GM21717 (cell line): ENCODE measurements around the gene RIPK1.
"Not testable (repeated sequence)": the region's sequence is repeated elsewhere in the genome, so short reads cannot be mapped to it uniquely, and the experiment has no call there.

Experiments
- ATAC-seq: cut with Tn5 transposase; IDR thresholded peaks from one replicate; pipeline ENCODE4 v1.9.1; 2021; ENCODE audit warnings: mild to moderate bottlenecking, moderate library complexity; ENCODE audit not compliant: unreplicated experiment

RIPK1 gene

GRCh38 chr6:3133515-3133914, 65.2 kb downstream of the RIPK1 start:
- no peak for ATAC-seq

GRCh38 chr6:3135668-3136291, 67.5 kb downstream of the RIPK1 start:
- ATAC-seq, result no peak

GRCh38 chr6:3136292-3137011, 68.2 kb downstream of the RIPK1 start:
- ATAC-seq, result no peak

GRCh38 chr6:3137057-3137777, 68.9 kb downstream of the RIPK1 start:
- no peak for ATAC-seq

GRCh38 chr6:3137873-3138272, 69.6 kb downstream of the RIPK1 start:
- ATAC-seq, result not testable (repeated sequence)

- no peak for ATAC-seq
Measured at GRCh38 chr6:3138341-3138740, 70.0 kb downstream of the RIPK1 start.

GRCh38 chr6:3139090-3139903, 71.0 kb downstream of the RIPK1 start:
- ATAC-seq, result no peak

GRCh38 chr6:3140201-3140600, 71.9 kb downstream of the RIPK1 start:
- no peak for ATAC-seq

- no peak for ATAC-seq
Measured at GRCh38 chr6:3142536-3142935, 74.2 kb downstream of the RIPK1 start.

GRCh38 chr6:3143158-3143557, 74.9 kb downstream of the RIPK1 start:
- no peak for ATAC-seq

GRCh38 chr6:3144571-3144970, 76.3 kb downstream of the RIPK1 start:
- ATAC-seq, result no peak

- no peak for ATAC-seq
Measured at GRCh38 chr6:3147914-3148757, 79.8 kb downstream of the RIPK1 start.

- ATAC-seq, result no peak
Measured at GRCh38 chr6:3151691-3152090, 83.4 kb downstream of the RIPK1 start.

- no peak for ATAC-seq
Measured at GRCh38 chr6:3152689-3153088, 84.4 kb downstream of the RIPK1 start.

- ATAC-seq, result not testable (repeated sequence)
Measured at GRCh38 chr6:3155416-3155815, 87.1 kb downstream of the RIPK1 start.

- ATAC-seq, result not testable (repeated sequence)
Measured at GRCh38 chr6:3156184-3157130, 88.2 kb downstream of the RIPK1 start.

- peak; percentile 74 for ATAC-seq
Measured at GRCh38 chr6:3157131-3157933, 89.0 kb downstream of the RIPK1 start, which contains the start of gene TUBB2A. Gene TUBB2A, minus strand, starts transcription at chr6:3157544. Its CDS starts 81 bp downstream, at chr6:3157463.
